Kidney capillary endothelial cell (primary cell): ENCODE results near the gene IBA57.
"Not testable (repeated sequence)": the region's sequence is repeated elsewhere in the genome, so short reads cannot be mapped to it uniquely, and the experiment has no call there.

ENCODE experiments used
- DNase-seq: peaks from one replicate; pipeline ENCODE4 v3.0.0-alpha.2; 2018; ENCODE audit warnings: low spot score

Gene IBA57

DNA sequence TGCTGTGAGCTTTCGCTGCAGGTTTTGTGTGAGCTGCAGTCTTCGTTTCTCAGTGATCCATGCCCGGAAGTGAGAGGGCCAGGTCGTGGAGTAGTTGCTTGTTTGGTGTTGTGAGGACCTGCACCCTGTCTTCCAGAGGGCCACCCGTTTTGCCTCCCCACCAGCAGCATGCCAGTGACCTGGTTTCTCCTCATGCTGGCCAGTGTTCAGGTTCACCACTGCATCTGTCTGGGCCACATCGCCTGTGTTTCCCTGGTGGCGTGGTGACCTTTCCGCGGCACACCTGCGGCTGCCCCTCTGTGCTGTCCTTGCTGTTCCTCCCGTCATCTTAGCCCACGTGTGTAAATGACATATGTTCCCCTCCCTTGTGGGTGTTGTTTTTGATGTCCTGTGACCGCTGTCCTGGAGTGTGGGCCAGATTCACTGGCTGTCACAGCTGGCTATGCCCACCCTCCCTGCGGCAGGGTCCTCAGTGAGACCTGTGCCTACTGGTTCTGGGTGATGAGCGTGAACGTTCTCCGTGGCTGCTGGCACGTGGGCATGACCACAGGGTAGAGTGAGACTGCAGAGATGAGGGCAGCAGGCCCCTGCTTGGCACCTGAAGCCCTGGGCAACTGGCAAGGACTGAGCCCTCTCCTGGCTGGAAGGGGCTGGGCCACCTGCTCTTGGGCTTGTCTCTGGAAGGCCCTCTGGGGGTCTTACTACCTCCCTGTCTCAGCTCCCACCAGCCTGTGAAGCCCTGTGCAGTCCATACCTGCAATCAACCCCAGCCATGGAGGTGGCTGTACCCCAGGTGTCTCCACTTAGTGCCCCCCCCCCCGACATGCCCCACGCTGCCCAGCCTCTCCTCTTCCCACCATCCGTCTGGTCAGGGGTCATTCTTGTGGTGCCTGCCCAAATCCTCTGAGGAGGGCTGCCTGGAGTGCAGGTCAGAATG, 7.3 kb downstream of the IBA57 start:
- DNase-seq = no peak

- DNase-seq = not testable (repeated sequence)
Observed at GRCh38 chr1:228173528-228174481, 8.2 kb downstream of the IBA57 start.

DNA sequence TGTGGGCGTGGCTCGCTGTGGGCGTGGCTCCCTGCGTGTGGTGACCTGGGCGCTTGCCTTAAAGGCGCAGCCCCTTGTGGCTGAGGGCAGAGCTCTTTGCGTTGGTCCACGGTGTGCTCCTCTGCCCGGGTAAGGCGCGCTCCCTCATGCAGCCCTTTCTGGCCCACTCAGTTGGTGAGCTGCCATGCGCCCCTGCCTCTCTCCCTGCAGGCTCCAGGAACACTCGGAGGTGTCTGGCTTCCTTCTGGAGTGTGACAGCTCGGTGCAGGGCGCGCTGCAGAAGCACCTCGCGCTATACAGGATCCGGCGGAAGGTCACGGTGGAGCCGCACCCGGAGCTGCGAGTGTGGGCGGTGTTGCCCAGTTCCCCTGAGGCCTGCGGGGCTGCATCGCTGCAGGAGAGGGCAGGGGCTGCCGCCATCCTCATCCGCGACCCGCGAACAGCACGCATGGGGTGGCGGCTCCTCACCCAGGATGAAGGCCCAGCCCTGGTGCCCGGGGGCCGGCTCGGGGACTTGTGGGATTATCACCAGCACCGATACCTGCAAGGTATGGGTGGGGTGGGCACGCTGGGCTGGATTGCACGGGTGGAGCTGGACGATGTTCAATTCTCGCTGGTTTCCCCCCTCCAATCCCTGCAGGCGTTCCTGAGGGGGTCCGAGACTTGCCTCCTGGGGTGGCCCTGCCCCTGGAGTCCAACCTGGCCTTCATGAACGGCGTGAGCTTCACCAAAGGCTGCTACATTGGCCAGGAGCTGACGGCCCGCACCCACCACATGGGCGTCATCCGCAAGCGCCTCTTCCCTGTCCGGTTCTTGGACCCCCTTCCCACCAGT, 9.1 kb downstream of the IBA57 start:
- DNase-seq = no peak

GRCh38 chr1:228175316-228176023, 9.9 kb downstream of the IBA57 start:
- no peak for DNase-seq

GRCh38 chr1:228176024-228176395, 10.4 kb downstream of the IBA57 start:
- DNase-seq = no peak

- DNase-seq = no peak
Observed at GRCh38 chr1:228176461-228177182, 11.0 kb downstream of the IBA57 start.

DNA sequence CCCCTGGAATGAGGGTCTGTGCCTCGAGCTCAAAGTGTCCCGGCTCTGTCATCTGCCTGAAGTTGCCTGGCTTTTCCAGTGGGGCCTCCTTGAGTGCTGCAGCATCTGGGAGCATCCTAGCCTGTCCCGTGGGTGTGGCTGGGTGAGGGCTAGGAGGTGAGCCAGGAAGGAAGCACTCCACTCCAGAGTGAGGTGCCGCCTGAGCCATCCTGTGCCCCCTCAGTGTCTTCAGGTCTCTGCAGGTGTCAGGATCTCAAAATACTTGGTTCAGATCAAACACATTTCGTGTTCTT, 11.5 kb downstream of the IBA57 start:
- no peak for DNase-seq

DNA sequence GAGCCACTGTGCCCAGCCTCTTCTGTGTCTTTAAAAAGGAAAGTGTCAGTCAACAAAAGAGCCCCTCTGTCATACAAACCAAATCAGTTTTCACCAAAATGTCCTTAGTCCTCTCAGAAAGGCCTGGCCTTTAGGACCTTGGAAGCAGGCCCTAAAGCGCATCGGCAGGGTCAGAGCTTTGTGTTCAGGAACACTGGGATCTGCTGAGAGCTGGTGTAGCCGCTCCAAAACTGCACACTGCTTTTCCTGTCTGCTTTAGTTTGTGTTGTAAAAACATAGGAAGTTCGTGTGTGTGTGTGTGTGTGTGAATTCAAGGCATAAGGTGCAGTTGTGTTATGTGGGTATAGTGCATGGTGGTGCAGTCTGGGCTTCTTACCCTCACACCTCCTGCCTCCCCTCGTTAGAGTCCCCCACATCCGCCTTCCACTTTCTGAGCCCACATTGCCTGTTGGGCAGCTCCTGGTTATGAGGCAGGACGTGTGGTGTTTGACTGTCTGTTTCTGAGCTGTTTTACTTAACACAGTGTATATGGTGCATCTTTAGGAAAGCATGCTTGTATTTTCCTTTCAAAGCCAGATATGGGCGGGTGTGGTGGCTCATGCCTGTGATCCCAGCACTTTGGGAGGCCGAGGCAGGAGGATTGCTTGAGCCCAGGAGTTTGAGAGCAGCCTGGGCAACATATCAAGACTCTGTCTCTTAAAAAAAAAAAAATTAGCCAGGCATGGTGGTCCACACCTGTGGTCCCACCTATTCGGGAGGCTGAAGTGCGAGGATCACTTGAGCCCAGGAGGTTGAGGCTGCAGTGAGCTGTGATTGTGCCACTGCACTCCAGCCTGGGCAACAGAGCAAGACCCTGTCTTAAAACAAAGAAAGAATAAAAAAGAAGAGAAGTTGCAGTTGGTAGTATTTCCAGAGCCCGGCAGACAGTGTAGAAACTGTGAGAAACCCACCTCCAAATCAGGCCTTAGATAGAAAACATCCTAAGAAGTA, 12.4 kb downstream of the IBA57 start:
- DNase-seq = no peak

DNA sequence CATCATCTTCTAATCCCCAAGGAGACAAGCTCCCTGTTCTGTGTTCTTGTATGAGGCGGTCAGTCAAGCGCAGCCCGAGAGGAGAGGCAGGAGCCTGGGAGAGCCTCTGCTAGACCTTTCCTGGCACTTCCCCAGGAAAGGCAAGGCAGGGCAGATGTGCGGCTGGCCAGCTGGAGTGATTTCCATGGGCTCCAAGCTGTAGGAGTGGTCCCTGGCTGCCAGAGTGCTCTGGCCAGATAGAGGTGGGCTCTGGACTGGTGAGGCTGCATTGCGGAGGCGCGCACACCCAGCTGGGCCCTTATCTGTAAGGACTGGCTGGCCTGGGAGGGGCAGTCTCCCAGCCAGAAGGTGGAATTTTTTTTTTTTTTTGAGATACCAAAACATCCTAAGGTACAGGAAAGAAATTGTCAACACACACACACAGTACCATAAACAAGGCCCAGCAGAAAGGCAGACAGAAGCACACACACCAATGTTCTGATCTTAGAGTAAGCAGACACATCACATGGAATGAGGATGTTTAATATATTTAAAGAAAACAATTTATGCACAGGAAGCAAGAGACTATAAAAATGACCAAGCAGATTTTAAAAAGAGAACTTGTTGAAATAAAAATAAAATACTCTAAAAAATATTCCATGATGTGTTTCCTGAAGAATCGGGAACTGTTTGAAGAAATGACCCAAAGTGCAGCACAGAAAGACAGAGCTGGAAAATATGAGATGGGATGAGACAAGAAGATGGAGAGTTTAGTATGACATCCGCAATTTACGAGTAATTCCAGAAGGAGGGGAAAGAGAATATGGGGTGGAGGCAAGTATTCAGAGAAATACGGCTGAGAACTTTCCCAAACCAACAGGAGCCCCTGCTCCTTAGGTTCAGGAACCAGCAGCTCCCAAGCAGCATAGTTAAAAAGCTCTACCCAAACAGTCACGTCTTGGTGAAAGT, 13.4 kb downstream of the IBA57 start:
- no peak for DNase-seq

- no peak for DNase-seq
Observed at GRCh38 chr1:228180271-228180958, 14.8 kb downstream of the IBA57 start.

- no peak for DNase-seq
Observed at GRCh38 chr1:228180959-228181644, 15.5 kb downstream of the IBA57 start.

GRCh38 chr1:228181645-228182034, 16.0 kb downstream of the IBA57 start:
- DNase-seq = no peak

- DNase-seq = no peak
Observed at GRCh38 chr1:228182296-228183030, 16.9 kb downstream of the IBA57 start.

DNA sequence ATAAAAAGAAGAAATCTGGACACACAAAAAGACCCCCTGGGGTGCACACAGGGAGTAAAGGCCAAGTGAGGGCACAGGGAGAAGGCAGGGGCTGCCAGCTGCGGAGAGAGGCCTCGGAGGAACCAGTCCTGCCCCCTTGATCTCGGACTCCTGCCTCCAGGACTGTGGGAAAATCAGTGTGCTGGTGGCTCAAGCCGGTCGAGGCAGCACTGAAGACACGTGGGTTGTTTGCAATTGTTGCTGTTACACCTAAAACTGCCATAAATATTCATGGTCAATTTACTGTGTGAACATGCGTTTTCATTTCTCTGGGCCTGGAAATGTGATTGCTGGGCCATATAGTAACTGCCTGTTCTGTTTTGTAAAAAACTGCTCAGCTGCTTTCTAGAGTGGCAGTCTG, 18.5 kb downstream of the IBA57 start:
- no peak for DNase-seq

DNA sequence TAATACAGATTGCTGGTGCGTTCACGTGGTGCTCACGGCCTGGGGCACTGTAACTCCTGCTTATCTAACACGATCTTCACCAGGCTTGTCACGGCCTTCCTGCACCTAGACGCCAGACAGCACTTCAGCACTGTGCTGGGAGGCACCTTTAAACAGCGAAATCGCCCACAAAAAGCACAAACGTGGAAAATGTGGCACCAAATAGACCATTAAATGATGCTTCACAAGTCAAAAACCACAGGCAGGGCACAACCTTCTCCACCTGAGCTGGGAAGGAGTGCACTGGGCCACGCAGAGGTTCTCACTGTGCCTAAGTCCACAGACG, 20.0 kb downstream of the IBA57 start:
- no peak for DNase-seq

DNA sequence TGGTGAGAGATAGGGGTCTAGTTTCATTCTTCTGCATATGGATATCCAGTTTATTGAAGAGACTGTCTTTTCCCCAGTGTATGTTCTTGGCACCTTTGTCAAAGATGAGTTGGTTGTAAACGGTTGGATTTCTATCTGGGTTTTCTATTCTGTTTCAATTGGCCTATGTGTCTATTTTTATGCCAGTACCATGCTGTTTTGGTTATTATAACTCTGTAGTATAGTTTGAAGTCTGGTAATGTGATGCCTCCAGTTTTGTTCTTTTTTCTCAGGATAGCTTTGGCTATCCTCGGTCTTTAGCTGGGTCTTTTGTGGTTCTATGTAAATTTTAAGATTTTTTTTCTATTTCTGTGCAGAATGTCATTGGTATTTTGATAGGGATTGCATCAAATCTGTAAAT, 22.6 kb downstream of the IBA57 start:
- DNase-seq = not testable (repeated sequence)

- DNase-seq = no peak
Observed at GRCh38 chr1:228190182-228190581, 24.6 kb downstream of the IBA57 start.
